ENCODE measurements around the gene SIX3.

Gene SIX3

DNA sequence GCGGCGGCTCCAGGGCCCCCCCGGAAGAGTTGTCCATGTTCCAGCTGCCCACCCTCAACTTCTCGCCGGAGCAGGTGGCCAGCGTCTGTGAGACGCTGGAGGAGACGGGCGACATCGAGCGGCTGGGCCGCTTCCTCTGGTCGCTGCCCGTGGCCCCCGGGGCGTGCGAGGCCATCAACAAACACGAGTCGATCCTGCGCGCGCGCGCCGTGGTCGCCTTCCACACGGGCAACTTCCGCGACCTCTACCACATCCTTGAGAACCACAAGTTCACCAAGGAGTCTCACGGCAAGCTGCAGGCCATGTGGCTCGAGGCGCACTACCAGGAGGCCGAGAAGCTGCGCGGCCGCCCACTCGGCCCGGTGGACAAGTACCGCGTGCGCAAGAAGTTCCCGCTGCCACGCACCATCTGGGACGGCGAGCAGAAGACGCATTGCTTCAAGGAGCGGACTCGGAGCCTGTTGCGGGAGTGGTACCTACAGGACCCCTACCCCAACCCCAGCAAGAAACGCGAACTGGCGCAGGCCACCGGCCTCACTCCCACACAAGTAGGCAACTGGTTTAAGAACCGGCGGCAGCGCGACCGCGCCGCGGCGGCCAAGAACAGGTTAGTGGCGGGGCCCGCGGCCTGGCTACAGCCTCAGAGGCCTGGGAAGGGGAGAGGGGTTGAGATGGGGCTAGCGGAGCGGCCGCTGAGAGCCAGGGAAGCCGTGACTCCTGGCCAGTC, 965 bp downstream of the SIX3 start:
- in situ Hi-C loops (cut with MboI; ENCODE audit: low sequenced_read_pairs), result no loop called here

DNA sequence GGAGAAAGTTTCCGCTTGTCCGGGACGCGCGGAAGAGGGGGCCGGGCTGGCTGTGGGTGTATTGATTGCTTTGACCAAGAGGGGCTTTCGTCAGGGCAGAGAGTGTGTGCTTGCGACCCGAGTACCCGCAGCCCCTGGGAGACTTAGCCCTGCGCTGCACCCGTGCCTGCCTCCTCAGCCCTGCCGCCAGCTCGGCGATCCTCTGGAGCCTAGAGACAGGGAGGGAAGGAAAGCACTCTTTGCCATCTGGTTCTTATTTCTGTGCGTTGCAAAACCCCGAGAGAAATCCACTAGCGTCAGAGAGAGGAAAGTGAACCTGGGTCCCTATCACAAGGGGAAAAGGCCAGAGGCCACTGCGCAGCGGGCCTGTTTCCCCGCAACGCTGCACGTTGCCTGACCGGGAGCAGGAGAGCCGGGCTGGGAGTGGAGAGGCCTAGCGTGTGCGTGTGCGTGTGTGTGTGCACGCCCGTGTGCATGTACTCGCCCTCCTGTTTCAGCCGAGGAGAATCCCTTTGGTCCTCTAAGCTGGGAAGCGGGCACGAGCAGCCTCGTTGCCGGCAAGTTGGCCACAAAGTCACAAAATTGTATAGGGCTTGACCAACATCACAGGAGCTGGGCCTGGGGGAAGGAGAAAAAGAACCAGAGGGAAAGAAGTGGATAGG, 1.7 kb downstream of the SIX3 start:
- in situ Hi-C loops (cut with MboI; ENCODE audit: low sequenced_read_pairs), result no loop called here

DNA sequence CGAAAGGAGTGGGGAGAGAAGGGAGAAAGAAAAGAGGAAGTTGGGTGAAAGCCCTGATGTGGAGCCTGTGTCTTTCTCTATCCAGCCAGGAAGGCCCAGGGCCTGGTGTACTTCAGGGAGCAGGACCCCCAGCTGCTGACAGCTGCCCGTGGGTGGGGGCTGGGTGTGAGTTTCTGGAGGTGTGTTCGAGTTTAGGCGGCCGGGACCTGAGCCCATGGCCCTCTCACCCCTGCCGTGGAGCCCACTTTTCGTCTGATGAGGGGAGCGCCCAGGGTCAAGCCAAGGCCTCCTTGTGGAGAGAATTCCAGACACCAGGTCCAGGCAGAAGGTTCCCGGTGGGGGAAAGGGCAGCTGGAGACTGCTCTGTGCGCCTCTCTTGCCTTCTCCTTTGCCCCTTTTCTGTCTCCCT, 2.2 kb downstream of the SIX3 start:
- in situ Hi-C loops (cut with MboI; ENCODE audit: low sequenced_read_pairs), result no loop called here

DNA sequence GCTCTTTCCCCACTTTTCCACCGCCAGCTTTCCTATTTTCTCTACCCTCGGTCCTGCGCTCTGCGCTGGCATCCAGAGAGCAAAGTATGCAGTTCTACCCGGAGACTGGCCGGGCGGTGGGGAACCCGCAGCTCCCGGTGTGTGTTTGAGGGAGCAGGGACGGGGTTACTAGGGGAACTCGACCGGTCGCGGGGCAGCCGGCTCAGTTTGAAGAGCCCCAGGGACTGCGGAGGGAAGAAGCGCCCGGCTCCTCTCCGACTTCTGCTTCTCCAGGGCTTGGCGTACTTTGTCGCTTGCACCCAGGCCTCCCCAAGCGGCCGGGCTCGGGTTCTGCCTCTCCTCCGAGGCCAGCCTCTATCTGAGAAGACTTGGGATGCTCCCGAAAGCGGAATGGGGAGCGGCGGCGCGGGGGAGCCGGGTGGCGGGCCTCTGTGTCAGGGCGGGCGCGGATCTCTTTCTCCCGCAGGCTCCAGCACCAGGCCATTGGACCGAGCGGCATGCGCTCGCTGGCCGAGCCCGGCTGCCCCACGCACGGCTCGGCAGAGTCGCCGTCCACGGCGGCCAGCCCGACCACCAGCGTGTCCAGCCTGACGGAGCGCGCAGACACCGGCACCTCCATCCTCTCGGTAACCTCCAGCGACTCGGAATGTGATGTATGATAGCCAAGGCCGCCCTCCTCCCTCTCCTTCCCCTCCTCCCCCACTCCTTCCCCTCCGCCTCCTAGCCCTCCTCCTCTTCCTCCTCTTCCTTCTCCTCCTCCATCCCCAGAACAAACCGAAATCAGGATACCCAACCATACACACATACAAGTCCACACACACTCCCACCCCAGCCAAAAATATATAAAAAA, 2.8 kb downstream of the SIX3 start:
- in situ Hi-C loops (cut with MboI; ENCODE audit: low sequenced_read_pairs), result no loop called here

DNA sequence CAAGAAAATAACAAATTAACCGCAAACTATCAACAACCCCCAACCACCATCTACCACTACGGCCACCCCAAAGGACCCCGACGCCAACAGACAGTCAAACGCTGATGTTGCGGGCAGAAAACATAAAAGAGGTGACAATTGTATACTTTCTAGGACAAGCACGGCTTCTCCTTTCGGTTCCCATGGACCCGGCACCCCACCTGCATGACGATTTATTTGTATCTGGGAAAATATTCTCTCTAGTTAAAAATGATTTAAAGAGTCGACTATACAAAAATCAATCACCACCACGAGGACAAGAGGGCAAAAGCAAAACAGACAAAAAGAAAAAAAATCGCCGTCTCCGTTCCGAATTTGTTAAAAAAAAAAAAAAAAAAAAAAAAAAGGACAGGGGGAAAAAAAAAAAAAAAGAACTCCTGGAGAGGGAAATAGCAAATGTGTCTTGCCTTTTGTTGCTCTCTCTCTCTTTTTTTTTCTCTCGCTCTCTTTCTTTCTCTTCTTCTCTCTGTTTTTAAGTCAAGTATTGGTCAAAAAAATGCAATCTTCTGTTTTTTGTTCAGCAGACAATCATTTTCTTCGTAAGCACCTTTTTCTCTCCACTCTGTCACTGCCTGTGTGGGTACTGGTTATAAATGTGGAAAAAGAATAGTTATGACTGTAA, 3.6 kb downstream of the SIX3 start:
- in situ Hi-C loops (cut with MboI; ENCODE audit: low sequenced_read_pairs), result no loop called here

DNA sequence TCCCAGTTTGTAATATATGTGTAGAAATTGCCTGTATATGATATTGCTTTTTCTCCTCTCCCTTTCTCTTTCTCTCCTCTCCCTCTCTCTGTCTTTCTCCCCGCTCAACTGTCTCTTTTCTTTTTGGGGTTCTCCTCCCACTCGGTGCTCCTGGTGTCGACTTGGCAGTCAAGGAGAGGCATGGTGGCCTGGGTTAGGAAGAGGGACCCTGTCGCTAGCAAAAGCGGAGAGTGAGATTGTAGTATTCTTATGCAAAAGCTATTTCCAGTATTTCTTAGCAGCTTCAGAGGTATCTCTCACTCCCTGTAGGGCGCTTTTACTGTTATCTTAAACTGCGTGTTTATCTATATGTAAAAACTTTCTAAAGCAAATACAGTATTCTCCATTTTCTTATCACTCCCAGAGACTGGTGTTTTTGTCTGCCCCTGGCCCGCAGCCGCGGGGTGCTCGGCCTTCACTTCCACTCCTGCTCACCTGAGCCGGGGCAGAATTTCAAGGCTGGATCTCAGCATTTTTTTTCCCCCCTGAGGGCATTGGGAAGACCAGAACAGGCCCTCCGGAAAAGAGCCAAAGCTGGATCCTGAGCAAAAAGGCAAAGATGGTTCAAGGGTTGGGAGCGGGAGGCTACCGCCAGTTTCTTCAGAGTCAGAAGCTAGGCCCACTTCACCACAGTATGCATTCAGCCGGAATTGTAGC, 4.3 kb downstream of the SIX3 start:
- in situ Hi-C loops (cut with MboI; ENCODE audit: low sequenced_read_pairs), result no loop called here

DNA sequence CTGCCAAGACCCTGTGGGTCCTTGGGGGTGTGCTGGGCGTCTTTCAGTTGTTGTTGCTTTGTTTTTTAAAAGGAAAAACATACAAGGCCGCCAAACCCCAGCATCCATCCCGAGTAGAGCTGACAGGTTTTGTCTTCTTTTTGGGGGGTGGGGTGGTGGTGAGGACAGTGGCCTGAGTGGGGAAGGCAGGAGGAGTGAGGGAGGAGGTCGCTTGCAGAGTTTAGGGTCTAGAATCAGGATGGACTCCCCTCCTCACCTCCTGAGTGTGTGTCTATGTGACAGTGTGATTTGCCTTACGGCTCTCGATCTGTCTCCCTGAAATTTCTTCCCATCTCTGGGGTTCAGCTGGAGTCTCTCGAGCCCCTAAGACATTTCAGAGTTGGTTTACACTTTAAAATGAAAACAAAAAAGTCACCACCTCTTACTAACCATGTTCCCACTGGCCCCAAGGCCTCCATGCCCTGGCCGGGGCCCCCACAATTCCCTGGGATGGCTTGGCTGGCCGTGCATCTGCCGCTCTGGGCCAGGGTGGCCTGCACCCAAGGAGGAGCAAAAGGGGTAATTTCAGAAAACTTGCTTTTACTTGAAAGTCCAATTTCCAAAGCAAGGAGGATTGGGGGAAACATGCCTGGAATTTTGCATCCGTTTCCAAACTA, 5.0 kb downstream of the SIX3 start:
- in situ Hi-C loops (cut with MboI; ENCODE audit: low sequenced_read_pairs), result no loop called here

DNA sequence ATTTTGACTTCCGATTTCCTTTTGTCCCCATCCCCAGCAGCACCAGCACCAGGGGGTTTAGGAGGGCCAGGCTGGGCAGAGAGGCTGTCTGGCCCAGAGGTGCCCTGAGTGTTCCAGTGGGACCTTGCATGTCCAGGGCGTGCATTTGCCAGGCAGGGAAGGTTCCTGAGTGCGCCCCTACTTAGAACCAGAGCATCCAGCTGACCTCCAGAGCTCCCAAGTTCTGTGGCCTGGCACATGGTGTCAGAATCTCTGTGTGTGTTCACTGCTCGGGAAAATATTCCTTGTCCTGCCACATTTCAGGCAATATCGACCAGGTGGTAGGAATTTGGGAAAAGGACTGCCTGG, 5.5 kb downstream of the SIX3 start:
- in situ Hi-C loops (cut with MboI; ENCODE audit: low sequenced_read_pairs), result no loop called here

DNA sequence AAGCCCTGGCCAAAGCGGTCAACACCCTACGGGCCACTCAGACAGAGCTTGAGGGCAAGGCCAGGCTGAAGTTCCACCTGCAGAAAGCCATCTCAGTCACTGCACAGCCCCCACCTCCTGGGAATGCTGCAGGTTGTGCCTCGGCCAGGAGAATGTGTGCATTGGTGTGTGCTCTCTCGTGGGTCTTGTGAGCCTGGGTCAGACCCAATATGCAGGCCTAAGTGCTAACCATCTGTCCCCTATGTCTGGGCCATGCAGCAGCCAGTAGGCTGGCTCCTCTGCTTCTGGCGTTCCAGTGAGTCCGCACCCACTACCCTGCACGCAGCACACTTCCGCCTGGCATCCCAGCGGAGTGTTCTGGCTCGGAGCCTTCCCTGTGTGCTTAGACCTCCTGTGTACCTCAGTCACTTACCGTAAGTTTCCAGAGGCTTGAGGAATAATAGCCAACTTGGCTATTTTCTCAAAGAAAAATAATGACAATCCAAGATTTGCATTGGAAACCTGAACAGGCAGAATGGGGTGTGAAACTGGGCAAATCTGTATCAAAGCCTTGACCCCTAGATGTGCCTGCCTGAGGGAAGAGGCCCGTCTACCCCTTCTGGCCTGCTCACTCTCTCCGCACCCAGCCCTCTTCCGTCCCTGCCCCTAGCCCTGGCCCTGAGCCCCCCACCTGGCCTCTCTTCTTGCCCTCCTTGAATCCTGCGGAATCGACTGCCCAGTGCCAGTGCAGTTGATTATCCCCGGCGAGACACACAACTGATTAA, 7.2 kb downstream of the SIX3 start:
- in situ Hi-C loops (cut with MboI; ENCODE audit: low sequenced_read_pairs), result no loop called here

DNA sequence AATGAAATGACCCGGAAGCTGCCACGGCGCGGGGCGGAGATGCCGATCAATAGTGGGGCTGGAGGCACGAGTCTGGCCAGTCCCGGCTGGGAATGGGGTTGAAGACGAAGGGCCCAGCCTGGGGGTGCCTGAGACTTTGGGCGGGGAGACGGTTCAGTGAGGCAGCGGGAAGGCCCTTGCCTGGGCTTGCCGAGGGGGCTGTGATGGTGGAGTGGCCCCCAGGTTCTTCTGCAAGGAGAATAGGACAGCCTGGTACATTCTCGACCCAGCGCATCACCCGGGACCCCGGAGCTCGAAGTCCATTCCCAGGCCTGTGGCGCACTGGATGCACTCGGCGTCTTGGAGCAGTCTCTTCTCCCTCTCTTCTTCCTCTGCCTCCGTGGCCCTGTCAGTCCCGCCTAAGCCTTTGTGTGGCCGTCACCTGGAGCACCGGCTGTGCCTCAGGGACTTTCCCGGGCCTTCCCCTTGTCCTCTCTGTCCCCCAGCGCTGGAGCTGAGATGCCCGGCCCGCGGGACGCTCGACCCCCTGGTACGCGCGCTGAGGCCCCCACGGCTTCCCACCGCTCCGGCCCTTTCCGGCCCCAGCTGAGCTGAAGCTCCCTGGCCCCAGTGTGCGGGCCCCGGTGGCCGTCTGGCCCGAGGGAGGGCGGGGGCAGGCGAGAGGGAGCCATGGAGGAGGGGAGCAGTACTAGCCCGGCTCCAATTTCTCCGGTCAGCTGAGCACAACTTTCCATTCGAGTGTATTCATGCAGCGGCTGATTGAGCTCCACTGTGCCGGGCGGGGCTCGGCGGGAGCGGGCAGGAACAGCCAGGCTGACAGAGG, 8.0 kb downstream of the SIX3 start:
- in situ Hi-C loops (cut with MboI; ENCODE audit: low sequenced_read_pairs), result no loop called here

DNA sequence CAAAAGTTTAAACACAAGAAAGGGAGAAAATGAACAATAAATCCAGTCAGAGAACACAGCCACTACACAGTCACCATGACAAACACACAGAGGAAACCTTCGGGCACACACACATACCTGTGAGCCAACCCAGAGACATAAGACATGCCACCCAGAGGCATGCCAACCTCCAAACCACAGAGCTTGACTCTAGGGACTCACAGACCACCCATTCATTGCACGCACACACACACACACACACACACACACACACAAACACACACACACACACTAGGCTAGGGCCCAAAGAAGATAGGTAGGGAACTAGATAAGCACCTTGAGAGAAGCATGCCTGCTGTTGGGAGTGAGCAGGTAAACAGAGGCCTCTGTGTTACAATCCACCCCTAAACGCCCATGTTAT, 9.1 kb downstream of the SIX3 start:
- in situ Hi-C loops (cut with MboI; ENCODE audit: low sequenced_read_pairs), result no loop called here

DNA sequence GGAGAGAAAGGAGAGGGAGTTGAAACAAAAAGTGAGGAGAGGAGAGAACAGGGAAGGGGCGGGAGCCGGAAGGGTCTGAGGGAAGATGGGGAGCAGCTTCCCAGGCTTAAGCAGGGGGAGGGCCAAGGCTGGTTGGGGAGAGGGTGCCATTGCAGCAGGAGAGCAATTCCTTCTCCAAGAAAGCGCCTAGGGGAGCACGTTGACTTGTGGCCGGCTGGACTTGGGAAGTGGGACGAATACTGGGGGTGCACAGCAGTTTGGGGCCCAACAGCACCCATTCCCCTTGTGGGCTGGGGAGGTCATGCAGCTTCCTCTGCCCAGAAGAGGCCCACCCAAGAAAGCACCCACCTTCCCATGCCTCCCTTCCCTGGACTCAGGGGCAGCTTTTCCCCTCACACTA, 9.6 kb downstream of the SIX3 start:
- in situ Hi-C loops (cut with MboI; ENCODE audit: low sequenced_read_pairs), result no loop called here

DNA sequence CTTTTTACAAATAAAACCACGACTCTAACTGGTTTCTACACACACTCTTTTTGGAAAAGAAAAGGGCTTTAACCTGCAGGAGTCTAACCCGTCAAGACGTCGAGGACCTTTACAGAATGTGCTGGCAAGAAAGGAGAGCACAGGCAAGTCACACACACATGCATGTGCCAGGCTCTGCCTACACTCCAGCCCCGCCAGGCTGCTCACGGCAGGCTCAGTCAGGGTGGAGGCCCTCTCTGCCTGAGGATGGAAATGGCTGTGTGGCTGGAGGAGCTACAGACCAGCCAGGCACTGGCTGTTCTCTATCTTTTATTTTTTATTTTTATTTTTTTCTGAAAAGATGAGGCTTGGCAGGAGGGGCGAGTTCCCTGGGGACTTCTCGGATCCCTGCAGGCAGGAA, 10.2 kb downstream of the SIX3 start:
- in situ Hi-C loops (cut with MboI; ENCODE audit: low sequenced_read_pairs), result no loop called here

DNA sequence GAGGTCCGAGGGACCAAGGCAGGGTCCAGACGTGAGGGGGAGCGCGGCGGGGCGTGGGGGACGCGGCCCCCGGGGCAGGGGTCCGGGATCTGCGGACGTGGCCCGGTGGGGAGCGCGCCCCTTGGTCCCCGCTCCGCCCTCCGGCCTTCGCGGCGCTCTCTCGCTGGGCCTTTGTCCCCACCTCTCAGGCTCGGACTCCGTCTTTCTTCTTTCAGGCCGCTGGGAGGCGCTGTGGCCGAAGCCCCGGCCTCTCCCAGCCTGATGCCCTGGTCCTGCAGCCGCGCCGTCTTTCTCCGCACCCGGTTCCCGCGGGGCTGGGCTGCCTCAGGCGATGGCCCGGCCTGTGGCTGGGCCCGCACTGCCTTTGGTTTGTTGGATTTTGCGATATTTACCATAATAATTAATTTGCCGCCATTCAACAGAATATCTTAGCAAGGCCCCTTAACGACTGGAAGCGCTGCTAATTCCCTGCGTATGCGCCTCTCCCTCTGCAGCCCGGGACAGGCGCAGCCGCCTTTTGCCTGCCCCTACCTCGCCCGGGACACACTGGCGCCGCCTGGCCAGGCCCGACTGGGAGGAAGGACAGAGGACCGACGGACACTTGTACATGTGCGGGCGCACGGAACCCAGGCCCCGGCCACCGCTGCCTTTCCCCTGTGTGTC, 10.8 kb downstream of the SIX3 start:
- in situ Hi-C loops (cut with MboI; ENCODE audit: low sequenced_read_pairs), result no loop called here

DNA sequence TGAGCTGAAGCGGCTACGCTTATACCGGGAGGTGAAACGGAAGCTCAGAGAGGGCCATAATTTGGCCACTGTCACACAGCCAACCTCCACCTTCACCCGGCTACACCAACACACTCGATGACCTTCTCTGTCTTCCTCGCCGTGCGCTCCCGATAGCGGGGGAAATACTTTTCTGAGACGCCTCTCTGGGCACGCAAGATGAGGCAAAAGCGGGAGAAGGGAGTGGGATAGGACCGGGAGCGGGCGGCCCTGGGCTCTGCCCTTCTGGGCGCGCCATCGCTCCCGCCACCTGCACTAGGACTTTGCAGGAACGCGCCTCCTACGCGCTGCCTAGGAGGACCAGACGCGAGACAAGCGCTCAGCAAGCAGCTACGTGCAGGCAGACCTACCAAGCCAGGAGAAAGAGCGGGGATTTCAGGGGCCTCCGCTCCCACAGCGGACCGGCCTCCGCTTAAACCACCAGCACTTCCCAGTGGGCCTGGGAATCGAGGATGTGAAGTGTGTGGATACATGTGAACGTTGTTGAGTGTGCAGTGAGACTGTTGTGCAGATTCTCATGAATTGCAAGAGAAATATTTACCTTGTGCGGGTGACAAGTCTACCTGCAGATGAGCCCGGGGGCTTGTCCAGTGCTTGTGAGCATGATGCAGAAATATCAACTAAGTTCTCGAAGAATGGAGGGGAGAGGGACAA, 11.4 kb downstream of the SIX3 start:
- in situ Hi-C loops (cut with MboI; ENCODE audit: low sequenced_read_pairs), result no loop called here

DNA sequence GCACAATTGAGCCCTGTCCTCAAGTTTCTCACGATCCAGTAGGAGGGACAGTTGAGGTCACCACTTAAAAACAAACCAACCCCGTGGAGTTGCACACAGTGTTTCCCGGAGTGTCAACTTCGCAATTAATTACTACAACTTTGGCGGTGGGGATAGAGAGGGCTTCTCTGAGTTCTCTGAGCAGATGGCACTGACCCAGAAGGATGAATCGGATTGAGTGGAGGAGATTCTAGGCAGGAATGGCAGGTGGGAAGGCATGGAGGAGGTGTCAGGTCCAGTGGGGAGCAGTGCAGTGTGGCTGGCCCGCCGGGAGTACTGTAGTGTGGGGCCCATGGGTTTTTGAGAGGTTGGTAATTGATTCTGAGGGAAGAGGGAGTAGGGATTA, 12.0 kb downstream of the SIX3 start:
- in situ Hi-C loops (cut with MboI; ENCODE audit: low sequenced_read_pairs), result no loop called here

DNA sequence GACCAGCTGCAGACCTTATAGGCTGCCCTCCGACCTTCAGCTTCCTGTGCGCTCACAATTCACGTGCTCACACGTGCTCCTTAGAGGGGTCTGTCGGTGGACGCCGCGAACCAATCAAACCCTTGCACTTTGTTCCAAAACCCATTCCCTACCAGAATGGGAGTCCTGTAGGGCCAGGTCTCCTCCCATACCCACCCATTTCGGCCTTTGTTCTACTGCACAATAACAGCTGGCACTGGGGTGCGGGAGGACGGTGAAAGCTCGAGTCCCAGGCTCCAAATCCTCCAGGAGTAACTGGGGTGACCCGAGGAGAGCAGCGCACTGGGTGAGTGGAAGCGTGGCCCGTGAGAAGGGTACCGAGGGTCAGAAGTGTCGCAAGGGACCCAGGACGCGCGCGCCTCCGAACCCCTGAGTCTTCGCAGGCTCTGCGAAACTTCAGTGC, 13.0 kb downstream of the SIX3 start:
- in situ Hi-C loops (cut with MboI; ENCODE audit: low sequenced_read_pairs), result no loop called here

All from hTERT RPE-1 (cell line).